H9 (cell line): ENCODE measurements around the gene ECI2. TPM values are rescaled to one million over a fixed set of nuclear protein-coding genes. Genes with fewer than 3 reads are reported as not detected.

ENCODE experiments used
- DNase-seq: peaks from one replicate; pipeline ENCODE4 v3.0.0-alpha.2; 2017
- H2AFZ ChIP-seq: one replicate; pipeline ENCODE4 v1.6.1; 2013; ENCODE audit warnings: mild to moderate bottlenecking, low read length, control low read depth, moderate library complexity
- H2AK5ac ChIP-seq: 2 replicates; pipeline ENCODE4 v1.6.1; 2013; ENCODE audit warnings: low read length, control low read depth, mixed read lengths; ENCODE audit not compliant: insufficient read length
- H2BK120ac ChIP-seq: one replicate; pipeline ENCODE4 v1.6.1; 2013; ENCODE audit warnings: low read depth, mild to moderate bottlenecking, low read length, control low read depth, inconsistent platforms; ENCODE audit not compliant: poor library complexity, severe bottlenecking
- H2BK12ac ChIP-seq: 2 replicates; pipeline ENCODE4 v1.6.1; 2013; ENCODE audit warnings: low read length, control low read depth, mixed read lengths, low read depth; ENCODE audit not compliant: insufficient read length
- H2BK15ac ChIP-seq: 2 replicates; pipeline ENCODE4 v1.6.1; 2013; ENCODE audit warnings: low read depth, low read length, control low read depth
- H2BK20ac ChIP-seq: one replicate; pipeline ENCODE4 v1.6.1; 2013; ENCODE audit warnings: low read depth, mild to moderate bottlenecking, low read length, control low read depth, inconsistent platforms; ENCODE audit not compliant: poor library complexity, severe bottlenecking
- H2BK5ac ChIP-seq: 2 replicates; pipeline ENCODE4 v1.6.1; 2013; ENCODE audit warnings: low read length, control low read depth, mixed read lengths; ENCODE audit not compliant: insufficient read length
- H3K14ac ChIP-seq: 2 replicates; pipeline ENCODE4 v1.6.1; 2013; ENCODE audit warnings: low read length, control low read depth; ENCODE audit not compliant: insufficient read depth
- H3K18ac ChIP-seq: 2 replicates; pipeline ENCODE4 v1.6.1; 2013; ENCODE audit warnings: low read depth, mild to moderate bottlenecking, mixed read lengths, low read length, control low read depth; ENCODE audit not compliant: insufficient read length
- H3K23ac ChIP-seq: 2 replicates; pipeline ENCODE4 v1.6.1; 2013; ENCODE audit warnings: low read length, control low read depth, mixed read lengths, low read depth; ENCODE audit not compliant: insufficient read length
- H3K23me2 ChIP-seq: 2 replicates; pipeline ENCODE4 v1.6.1; 2013; ENCODE audit warnings: low read depth, mild to moderate bottlenecking, mixed read lengths, low read length, control low read depth; ENCODE audit not compliant: insufficient read length, poor library complexity, severe bottlenecking
- H3K27ac ChIP-seq: 2 replicates; pipeline ENCODE4 v1.5.1; 2013; ENCODE audit warnings: low read length, control low read depth, mixed read lengths, low read depth; ENCODE audit not compliant: insufficient read length
- H3K27me3 ChIP-seq: 2 replicates; pipeline ENCODE4 v1.6.1; 2013; ENCODE audit warnings: low read length, control low read depth, inconsistent platforms; ENCODE audit not compliant: insufficient read depth
- H3K4ac ChIP-seq: 2 replicates; pipeline ENCODE4 v1.6.1; 2013; ENCODE audit warnings: low read depth, mild to moderate bottlenecking, control low read depth, inconsistent platforms, low read length, moderate library complexity
- H3K4me1 ChIP-seq: 2 replicates; pipeline ENCODE4 v1.6.1; 2013; ENCODE audit warnings: low read length, control low read depth, inconsistent platforms; ENCODE audit not compliant: insufficient read depth
- H3K4me2 ChIP-seq: 2 replicates; pipeline ENCODE4 v1.6.1; 2013; ENCODE audit warnings: low read length, control low read depth, mixed read lengths; ENCODE audit not compliant: insufficient read length, insufficient read depth
- H3K56ac ChIP-seq: 2 replicates; pipeline ENCODE4 v1.6.1; 2013; ENCODE audit warnings: low read depth, mild to moderate bottlenecking, mixed read lengths, low read length, control low read depth; ENCODE audit not compliant: insufficient read length
- H3K79me1 ChIP-seq: 2 replicates; pipeline ENCODE4 v1.6.1; 2013; ENCODE audit warnings: low read depth, mild to moderate bottlenecking, moderate library complexity, low read length, control low read depth, inconsistent platforms; ENCODE audit not compliant: insufficient read depth, poor library complexity, severe bottlenecking
- H3K79me2 ChIP-seq: 2 replicates; pipeline ENCODE4 v1.6.1; 2013; ENCODE audit warnings: low read length, control low read depth, inconsistent platforms; ENCODE audit not compliant: insufficient read depth
- H3K9ac ChIP-seq: 2 replicates; pipeline ENCODE4 v1.6.1; 2013; ENCODE audit warnings: low read length, control low read depth, mixed read lengths; ENCODE audit not compliant: insufficient read length; ENCODE audit errors: extremely low read depth
- H3K9me3 ChIP-seq: one replicate; pipeline ENCODE4 v1.6.1; 2013; ENCODE audit warnings: low read depth, low read length, inconsistent platforms; ENCODE audit not compliant: control insufficient read depth
- H3T11ph ChIP-seq: one replicate; pipeline ENCODE4 v1.6.1; 2013; ENCODE audit warnings: mild to moderate bottlenecking, low read length, control low read depth, inconsistent platforms
- H4K20me1 ChIP-seq: one replicate; pipeline ENCODE4 v1.6.1; 2013; ENCODE audit not compliant: control insufficient read depth, insufficient read length, insufficient read depth
- H4K5ac ChIP-seq: 2 replicates; pipeline ENCODE4 v1.6.1; 2013; ENCODE audit warnings: low read depth, mild to moderate bottlenecking, mixed read lengths, low read length, control low read depth; ENCODE audit not compliant: insufficient read length
- H4K8ac ChIP-seq: replicated peaks from 2 replicates; pipeline ENCODE4 v1.6.1; 2013; ENCODE audit warnings: low read length, control low read depth, mixed read lengths, low read depth; ENCODE audit not compliant: insufficient read length
- H4K91ac ChIP-seq: 2 replicates; pipeline ENCODE4 v1.6.1; 2013; ENCODE audit warnings: low read depth, mild to moderate bottlenecking, moderate library complexity, mixed read lengths, low read length, control low read depth; ENCODE audit not compliant: insufficient read length
- H3K27ac Mint-ChIP-seq, 3 experiments: 2 replicates in 2 of 3; 3 replicates in 1 of 3; pipeline ENCODE4 v1.8.0; 2020 to 2021; ENCODE audit warnings: mixed read lengths in 3 of 3, mild to moderate bottlenecking in 1 of 3, moderate library complexity in 1 of 3
- H3K27me3 Mint-ChIP-seq: 2 replicates; pipeline ENCODE4 v1.8.0; 2021; ENCODE audit warnings: low read depth, mild to moderate bottlenecking, moderate library complexity, mixed read lengths
- H3K36me3 Mint-ChIP-seq, 3 experiments: 2 replicates in 2 of 3; 3 replicates in 1 of 3; pipeline ENCODE4 v1.8.0; 2020 to 2021; ENCODE audit warnings: low read depth in 3 of 3, mixed read lengths in 3 of 3; ENCODE audit not compliant: insufficient read depth in 1 of 3
- H3K4me1 Mint-ChIP-seq, 2 experiments: 2 replicates each; pipeline ENCODE4 v1.8.0; 2020; ENCODE audit warnings: mixed read lengths in 2 of 2
- H3K4me3 Mint-ChIP-seq, 2 experiments: 2 replicates in 1 of 2; 3 replicates in 1 of 2; pipeline ENCODE4 v1.8.0; 2020 to 2021; ENCODE audit warnings: mild to moderate bottlenecking in 2 of 2, mixed read lengths in 2 of 2, moderate library complexity in 1 of 2
- H3K9me3 Mint-ChIP-seq, 2 experiments: 2 replicates in 1 of 2; 3 replicates in 1 of 2; pipeline ENCODE4 v1.8.0; 2020; ENCODE audit warnings: mild to moderate bottlenecking in 2 of 2, mixed read lengths in 2 of 2, moderate library complexity in 1 of 2
- WGBS: extraction: QIAGEN DNeasy Blood & Tissue Kit; methylation state at CpG from one replicate; pipeline ENCODE4 v1.1.7; 2013; ENCODE audit warnings: missing lambda C conversion rate, low lambda C conversion rate, mixed read lengths; ENCODE audit not compliant: insufficient read length; ENCODE audit errors: extremely low coverage; 5-methylcytosine and 5-hydroxymethylcytosine counted together
- total RNA-seq: library from RNA; stranded (reverse); gene quantifications from 2 replicates; pipeline ENCODE4 v1.2.1, GENCODE V29; 2021
- TF ChIP-seq, protein P1 (sequence below): fragments of 200-600 bp; sonication (generic); conservative IDR thresholded peaks from 3 replicates; pipeline ENCODE4 v1.8.0; 2021; ENCODE audit warnings: antibody characterized with exemption, mild to moderate bottlenecking

Gene ECI2
- total RNA-seq, 1 experiment from 2014 or later: 67.5 TPM

DNA sequence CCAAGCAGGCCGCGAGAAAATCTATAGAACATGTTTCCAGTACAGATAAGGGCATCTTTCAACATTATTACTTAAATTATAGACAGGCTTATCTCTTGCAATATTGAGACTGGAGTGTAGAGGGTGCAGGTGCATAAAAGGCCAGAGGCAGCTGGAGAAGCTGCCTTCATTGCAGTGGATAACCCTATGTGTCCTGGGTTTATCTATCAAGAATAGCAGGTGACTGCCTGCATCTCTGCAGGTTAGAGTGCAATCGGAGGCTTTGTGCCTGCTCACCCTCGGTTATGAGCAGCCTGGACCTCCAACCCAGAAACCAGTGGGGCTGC is 28.7 kb upstream of the ECI2 start:
- Histone ChIP-seq H4K20me1 (no peaks in the 10 kb centered on the region), H3K23me2 (no peaks in the 10 kb centered on the region), H2BK15ac (no peak overlapping the region), H3K79me1 (no peaks in the 10 kb centered on the region), H3K79me2 (no peaks in the 10 kb centered on the region), H3K4me2 (no peak overlapping the region), H2AFZ (no peak overlapping the region), H4K91ac (no peak overlapping the region), H3K27me3 (no peaks in the 10 kb centered on the region), H3T11ph (no peak overlapping the region), H3K4me1 (peaks cover 2% of the 10 kb centered on the region; the same call in 1 of the 2 replicates), H3K18ac (no peak overlapping the region), H3K9me3 (peaks cover 4% of the 10 kb centered on the region), H2BK12ac (no peak overlapping the region), H3K9ac (no peak overlapping the region), H3K23ac (no peak overlapping the region), H3K14ac (no peak overlapping the region), H4K8ac (no peak overlapping the region), H2AK5ac (no peak overlapping the region), H2BK20ac (no peak overlapping the region), H2BK120ac (no peak overlapping the region), H2BK5ac (no peak overlapping the region), H3K27ac (no peak overlapping the region), H4K5ac (no peak overlapping the region), H3K56ac (no peak overlapping the region), H3K4ac (no peak overlapping the region)
- DNase-seq: no peak
- Mint-ChIP-seq H3K27me3 (peaks cover 8% of the 10 kb centered on the region), H3K4me3 (no peak overlapping the region), H3K36me3 (peaks cover 6 to 18% (median 8%) of the 10 kb centered on the region in 3 experiments; a peak in 4 of 7 replicates), H3K27ac (no peak overlapping the region), H3K9me3 (peaks cover 18% of the 10 kb centered on the region in 2 experiments; a peak in 4 of 5 replicates), H3K4me1 (peaks cover 8 to 10% of the 10 kb centered on the region in 2 experiments)
- TF ChIP-seq, protein P1, sequence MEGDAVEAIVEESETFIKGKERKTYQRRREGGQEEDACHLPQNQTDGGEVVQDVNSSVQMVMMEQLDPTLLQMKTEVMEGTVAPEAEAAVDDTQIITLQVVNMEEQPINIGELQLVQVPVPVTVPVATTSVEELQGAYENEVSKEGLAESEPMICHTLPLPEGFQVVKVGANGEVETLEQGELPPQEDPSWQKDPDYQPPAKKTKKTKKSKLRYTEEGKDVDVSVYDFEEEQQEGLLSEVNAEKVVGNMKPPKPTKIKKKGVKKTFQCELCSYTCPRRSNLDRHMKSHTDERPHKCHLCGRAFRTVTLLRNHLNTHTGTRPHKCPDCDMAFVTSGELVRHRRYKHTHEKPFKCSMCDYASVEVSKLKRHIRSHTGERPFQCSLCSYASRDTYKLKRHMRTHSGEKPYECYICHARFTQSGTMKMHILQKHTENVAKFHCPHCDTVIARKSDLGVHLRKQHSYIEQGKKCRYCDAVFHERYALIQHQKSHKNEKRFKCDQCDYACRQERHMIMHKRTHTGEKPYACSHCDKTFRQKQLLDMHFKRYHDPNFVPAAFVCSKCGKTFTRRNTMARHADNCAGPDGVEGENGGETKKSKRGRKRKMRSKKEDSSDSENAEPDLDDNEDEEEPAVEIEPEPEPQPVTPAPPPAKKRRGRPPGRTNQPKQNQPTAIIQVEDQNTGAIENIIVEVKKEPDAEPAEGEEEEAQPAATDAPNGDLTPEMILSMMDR: no peak
- no CpG with 5 or more reads among the region's 4 CpGs for WGBS
